HepG2 (cell line): ENCODE results near the gene ATRIP. TPM values are rescaled to one million over a fixed set of nuclear protein-coding genes. Genes with fewer than 3 reads are reported as not detected.

ENCODE experiments used
- FOXJ3 ChIP-seq: sonication (generic); formaldehyde crosslinking; IDR thresholded peaks from 2 replicates; pipeline ENCODE4 v1.4.0; 2020; ENCODE audit warnings: missing genetic modification reagents, mild to moderate bottlenecking, borderline replicate concordance
- HES4 ChIP-seq: sonication (generic); formaldehyde crosslinking; IDR thresholded peaks from 2 replicates; pipeline ENCODE4 v1.9.0; 2021; ENCODE audit warnings: mild to moderate bottlenecking, missing genetic modification reagents, borderline replicate concordance
- HMG20B ChIP-seq: conservative IDR thresholded peaks from 2 replicates; pipeline ENCODE4 v1.6.1; 2016; ENCODE audit warnings: missing genetic modification reagents, missing compliant biosample characterization
- KLF13 ChIP-seq: sonication (generic); formaldehyde crosslinking; IDR thresholded peaks from 2 replicates; pipeline ENCODE4 v1.4.0; 2020; ENCODE audit warnings: mild to moderate bottlenecking, missing genetic modification reagents
- MXD1 ChIP-seq: sonication (generic); formaldehyde crosslinking; IDR thresholded peaks from 2 replicates; pipeline ENCODE4 v1.4.0; 2020; ENCODE audit warnings: mild to moderate bottlenecking, missing genetic modification reagents
- PATZ1 ChIP-seq: sonication (generic); formaldehyde crosslinking; IDR thresholded peaks from 2 replicates; pipeline ENCODE4 v1.4.0; 2020; ENCODE audit warnings: missing genetic modification reagents
- RCOR2 ChIP-seq: IDR thresholded peaks from 2 replicates; pipeline ENCODE4 v1.6.1; 2016; ENCODE audit warnings: missing biosample characterization, missing genetic modification reagents
- REPIN1 ChIP-seq: sonication (generic); formaldehyde crosslinking; IDR thresholded peaks from 2 replicates; pipeline ENCODE4 v1.8.0; 2022; ENCODE audit warnings: missing genetic modification reagents, low read depth, mild to moderate bottlenecking, borderline replicate concordance
- SRSF1 ChIP-seq: fragments of 200-400 bp; formaldehyde crosslinking; optimal IDR thresholded peaks from 2 replicates; pipeline ENCODE3; 2017; ENCODE audit warnings: mild to moderate bottlenecking, low read depth, low read length, moderate library complexity
- ZBTB14 ChIP-seq: sonication (generic); formaldehyde crosslinking; IDR thresholded peaks from 2 replicates; pipeline ENCODE4 v1.4.0; 2020; ENCODE audit warnings: missing genetic modification reagents
- ZC3H13 ChIP-seq: sonication (generic); formaldehyde crosslinking; IDR thresholded peaks from 2 replicates; pipeline ENCODE4 v1.8.1; 2023; ENCODE audit warnings: mild to moderate bottlenecking, missing genetic modification reagents, moderate library complexity
- ZNF251 ChIP-seq: sonication (generic); formaldehyde crosslinking; IDR thresholded peaks from 2 replicates; pipeline ENCODE4 v1.9.0; 2021; ENCODE audit warnings: mild to moderate bottlenecking, missing genetic modification reagents
- ZNF256 ChIP-seq: sonication (generic); formaldehyde crosslinking; conservative IDR thresholded peaks from 2 replicates; pipeline ENCODE4 v1.4.0; 2020; ENCODE audit warnings: missing genetic modification reagents
- ZNF780A ChIP-seq: sonication (generic); formaldehyde crosslinking; IDR thresholded peaks from 2 replicates; pipeline ENCODE4 v1.8.0; 2022; ENCODE audit warnings: mild to moderate bottlenecking, missing genetic modification reagents, moderate library complexity
- ZNF850 ChIP-seq: sonication (generic); formaldehyde crosslinking; conservative IDR thresholded peaks from 2 replicates; pipeline ENCODE4 v1.9.0; 2021; ENCODE audit warnings: mild to moderate bottlenecking, missing genetic modification reagents
- ZSCAN20 ChIP-seq: sonication (generic); formaldehyde crosslinking; IDR thresholded peaks from 2 replicates; pipeline ENCODE4 v1.4.0; 2020; ENCODE audit warnings: missing genetic modification reagents, mild to moderate bottlenecking, borderline replicate concordance
- ZSCAN5A ChIP-seq: sonication (generic); formaldehyde crosslinking; IDR thresholded peaks from 2 replicates; pipeline ENCODE4 v1.8.0; 2022; ENCODE audit warnings: mild to moderate bottlenecking, missing genetic modification reagents, borderline replicate concordance
- polyA plus RNA-seq, 8 experiments: library from polyadenylated mRNA; depleted of rRNA in 3 of 8; stranded (reverse) in 7 of 8; unstranded in 1 of 8; fragments of >200 nt; fragmentation: Illumina TruSeq in 4 of 8; extraction: Trizol in 4 of 8; gene quantifications; 2 replicates each; pipeline versions ENCODE4 v1.2.1 to v1.2.3, GENCODE V29; 2011 to 2016; ENCODE audit warnings: low read depth in 4 of 8, missing spikeins in 1 of 8, mixed read lengths in 1 of 8; ENCODE audit not compliant: insufficient read depth in 1 of 8
- total RNA-seq, 5 experiments: library from RNA; depleted of rRNA; stranded (reverse); fragments of >200 nt; fragmentation: Illumina TruSeq; extraction: Trizol; gene quantifications; 2 replicates each; pipeline ENCODE4 v1.2.3, GENCODE V29; 2016; ENCODE audit warnings: low read depth in 1 of 5

Gene ATRIP
- total and polyA plus RNA-seq, 2 of the 13 experiments (the other 11 are each of a cell fraction or from before 2014, with no cell fraction given) = 5.1 to 12.5 TPM

- TF ChIP-seq RCOR2 = no peak
- no peak for TF ChIP-seq ZNF256 (CRISPR knock-in tag)
- peak; percentile 10; the same call in 1 of the 2 replicates for TF ChIP-seq ZC3H13 (CRISPR knock-in tag)
- 0 out of 2 replicates have a peak, but pooled peaks have one; percentile 53 for TF ChIP-seq HES4 (CRISPR knock-in tag)
- no peak for TF ChIP-seq ZNF251 (CRISPR knock-in tag)
- TF ChIP-seq HMG20B (CRISPR knock-in tag) = no peak
- no peak for TF ChIP-seq ZNF780A (CRISPR knock-in tag)
- no peak for TF ChIP-seq ZSCAN20 (CRISPR knock-in tag)
- no peak for TF ChIP-seq ZBTB14 (CRISPR knock-in tag)
- no peak for TF ChIP-seq ZSCAN5A (CRISPR knock-in tag)
- TF ChIP-seq PATZ1 (CRISPR knock-in tag) = no peak
- TF ChIP-seq KLF13 (CRISPR knock-in tag) = no peak
- TF ChIP-seq ZNF850 = no peak
- peak; percentile 46; the same call in 1 of the 2 replicates for TF ChIP-seq REPIN1 (CRISPR knock-in tag)
- TF ChIP-seq MXD1 (CRISPR knock-in tag) = peak; percentile 28; the same call in 1 of the 2 replicates
- TF ChIP-seq FOXJ3 (CRISPR knock-in tag) = no peak
- TF ChIP-seq SRSF1 = peak; percentile 28
Observed at GRCh38 chr3:48397767-48398681, 48.5 kb upstream of the ATRIP start (continued).
